ENCODE measurements around the gene THEM5. TPM values are rescaled to one million over a fixed set of nuclear protein-coding genes. Genes with fewer than 3 reads are reported as not detected.

THEM5 gene
- total RNA-seq, 1 experiment from 2014 or later = not detected

DNA sequence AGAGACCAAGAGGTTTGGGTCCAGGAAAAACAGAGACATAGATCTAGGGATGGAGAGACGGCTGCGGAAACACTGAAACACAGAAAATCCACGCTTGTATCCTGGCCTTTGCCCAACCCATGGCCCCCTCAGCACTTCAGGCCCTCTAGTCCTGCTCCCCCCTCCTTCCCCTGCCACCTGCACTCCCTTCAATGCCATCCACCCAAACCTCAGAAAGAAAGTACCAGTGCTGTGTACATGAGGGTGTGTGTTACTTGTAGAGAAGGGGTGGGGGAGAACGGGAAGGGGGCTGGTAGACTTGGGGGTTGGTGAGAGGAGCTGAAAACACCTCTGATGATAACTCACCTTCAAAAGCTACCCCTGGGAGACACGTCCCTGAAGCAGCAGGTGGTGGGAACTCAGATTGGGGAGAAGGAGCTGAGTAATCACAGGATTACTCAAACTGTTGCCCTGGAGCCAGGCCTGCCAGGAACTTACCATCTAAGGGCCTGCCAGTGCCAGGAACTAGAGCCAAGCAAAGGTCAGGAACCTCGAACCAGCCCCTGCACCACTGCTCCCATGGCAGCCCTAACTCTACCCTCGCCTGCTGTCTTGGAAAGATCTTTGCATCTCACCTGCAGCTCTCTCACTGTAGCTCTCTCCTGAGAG, 33.4 kb downstream of the THEM5 start:
- peak; percentile 41 for DNase-seq (ENCODE audit: low spot score)

DNA sequence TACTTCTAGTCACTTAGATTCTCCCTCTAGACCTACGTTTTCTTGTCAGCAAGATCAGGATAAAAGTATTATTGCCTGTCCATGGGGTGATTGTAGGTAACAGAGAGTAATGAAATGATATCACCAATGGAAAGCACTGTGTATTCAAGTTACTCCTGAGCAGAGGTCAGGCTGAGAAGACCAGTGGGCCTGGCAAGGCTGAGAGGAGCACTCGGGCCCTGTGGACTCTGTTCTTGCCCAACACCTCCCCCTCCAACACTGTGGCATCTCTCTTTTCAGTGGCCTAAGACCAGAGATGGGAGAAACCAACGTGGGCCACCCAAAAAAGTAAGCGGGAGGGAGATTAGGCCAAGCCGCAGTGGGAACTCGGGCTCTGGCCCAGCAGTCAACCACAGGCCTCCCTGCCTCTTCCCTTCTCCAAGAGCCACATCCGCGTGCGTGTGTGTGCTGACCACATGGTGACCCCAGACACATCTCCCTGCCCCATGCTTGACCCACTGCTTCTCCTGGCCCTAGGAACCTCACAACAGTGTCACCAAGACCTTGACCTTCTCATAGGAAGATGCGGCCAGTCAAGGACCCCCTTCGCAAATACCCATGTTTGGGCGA, 34.2 kb downstream of the THEM5 start:
- no peak for DNase-seq (ENCODE audit: low spot score)

DNA sequence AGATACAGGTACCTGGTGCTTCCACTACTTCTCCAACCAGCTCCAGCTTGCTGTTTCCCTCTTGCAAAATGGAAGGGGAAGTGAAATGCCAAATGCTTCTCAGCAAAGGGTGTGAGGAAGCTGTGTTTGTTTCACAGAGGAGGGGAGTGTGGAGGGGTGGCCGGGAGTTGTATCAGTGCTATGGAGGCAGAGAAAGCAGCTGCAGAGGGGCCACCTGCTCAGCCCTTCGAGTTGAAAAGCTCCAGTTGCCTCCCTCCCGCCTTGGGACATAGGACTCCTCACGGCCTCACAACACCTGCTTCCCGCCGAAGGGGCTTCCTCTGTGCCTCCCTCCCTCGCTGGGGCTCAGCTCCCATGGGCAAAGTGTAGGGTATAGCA, 36.2 kb downstream of the THEM5 start:
- no peak for DNase-seq (ENCODE audit: low spot score)

DNA sequence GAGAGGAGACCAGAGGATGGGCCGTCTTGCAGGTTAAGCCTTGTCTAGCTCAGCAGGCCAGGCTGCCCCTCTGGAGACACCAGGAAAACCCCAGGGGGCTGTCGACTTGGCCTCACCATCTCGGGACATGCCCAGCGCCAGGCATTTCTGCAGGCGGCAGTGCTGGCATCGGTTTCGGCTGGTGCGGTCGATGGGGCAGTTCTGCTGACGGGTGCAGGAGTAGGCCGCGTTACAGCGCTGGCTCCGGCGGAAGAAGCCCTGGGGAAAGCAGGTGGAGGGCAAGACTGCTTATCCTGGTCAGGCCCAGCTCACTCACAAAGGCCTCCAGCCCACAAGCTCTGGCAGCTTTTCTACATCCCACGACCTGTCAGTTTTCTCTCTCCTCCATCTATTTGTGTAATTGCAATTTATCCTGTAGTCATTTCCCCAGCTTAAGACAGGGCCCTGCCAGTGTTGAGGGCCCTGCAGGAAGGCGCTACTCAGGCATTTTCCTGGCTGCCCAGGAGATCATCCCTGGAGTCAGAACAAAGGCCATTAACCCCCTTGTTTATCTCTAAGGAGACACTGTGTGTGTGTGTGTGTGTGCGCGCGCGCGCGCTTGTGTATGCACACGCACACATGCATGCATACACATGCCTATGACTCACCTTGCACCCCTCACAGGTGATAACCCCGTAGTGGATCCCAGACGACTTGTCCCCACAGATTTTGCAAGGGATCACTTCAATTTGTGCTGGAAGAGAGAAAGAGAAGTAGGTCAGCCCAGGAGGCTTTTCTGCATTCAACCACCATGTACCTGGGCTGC, 36.8 kb downstream of the THEM5 start:
- DNase-seq (ENCODE audit: low spot score) = no peak

DNA sequence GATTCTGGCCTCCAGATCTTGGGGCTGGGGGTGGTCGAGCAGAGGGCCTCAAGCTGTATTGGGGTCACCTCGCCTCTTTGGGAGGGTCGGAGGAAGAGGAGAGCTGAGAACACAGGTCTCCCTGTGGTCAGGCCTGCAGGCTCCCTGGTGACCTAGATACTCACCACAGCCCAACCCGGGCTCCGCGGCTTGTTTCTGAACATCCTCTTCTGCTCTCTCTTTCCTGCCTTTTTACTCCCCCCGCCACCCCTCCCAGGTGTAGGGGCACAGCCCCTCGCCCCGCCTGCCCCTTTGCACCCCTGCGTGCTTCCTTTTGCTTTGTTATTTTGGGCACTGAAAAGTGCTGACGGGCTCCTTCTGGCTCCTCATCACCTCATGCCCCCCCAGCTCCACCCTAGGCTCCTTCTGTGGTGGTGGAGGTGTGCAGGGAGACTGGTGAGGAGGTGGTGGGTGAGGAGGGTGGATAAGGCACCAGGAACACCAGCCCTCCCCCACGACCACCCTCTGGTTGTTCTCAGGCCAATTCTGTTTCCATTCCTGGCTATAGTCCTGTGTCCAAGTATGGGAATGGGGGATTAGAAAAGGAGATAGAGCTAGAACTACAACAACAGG, 37.7 kb downstream of the THEM5 start:
- DNase-seq (ENCODE audit: low spot score) = no peak

DNA sequence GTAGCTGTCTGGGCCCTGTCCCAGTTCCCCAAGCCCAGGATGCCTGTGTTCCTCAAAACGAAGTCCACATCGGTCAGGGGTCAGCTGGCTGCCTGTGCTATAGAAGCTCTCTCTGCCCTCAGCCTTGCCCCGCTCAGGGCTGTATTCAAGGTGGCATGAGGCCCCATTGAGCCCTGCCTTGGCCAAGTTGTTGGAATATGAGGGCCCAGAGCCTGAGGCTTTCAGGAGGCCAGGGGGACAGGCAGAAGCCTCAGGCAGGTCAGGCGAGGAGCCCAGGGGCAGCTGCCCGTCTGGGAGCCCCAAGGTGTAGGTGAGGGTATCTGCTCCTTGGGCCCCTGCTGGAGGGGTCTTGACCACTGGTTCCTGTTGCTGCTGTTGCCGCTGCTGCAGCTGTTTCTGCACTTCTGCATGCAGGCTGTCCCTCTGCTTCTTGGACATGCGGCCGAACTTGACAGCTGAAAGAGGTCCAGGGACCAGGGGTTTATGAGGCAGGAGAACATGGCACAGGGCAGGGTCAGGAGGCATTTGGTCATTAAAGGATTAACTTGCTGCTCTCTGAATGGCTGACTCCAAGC, 38.5 kb downstream of the THEM5 start:
- DNase-seq (ENCODE audit: low spot score) = no peak

DNA sequence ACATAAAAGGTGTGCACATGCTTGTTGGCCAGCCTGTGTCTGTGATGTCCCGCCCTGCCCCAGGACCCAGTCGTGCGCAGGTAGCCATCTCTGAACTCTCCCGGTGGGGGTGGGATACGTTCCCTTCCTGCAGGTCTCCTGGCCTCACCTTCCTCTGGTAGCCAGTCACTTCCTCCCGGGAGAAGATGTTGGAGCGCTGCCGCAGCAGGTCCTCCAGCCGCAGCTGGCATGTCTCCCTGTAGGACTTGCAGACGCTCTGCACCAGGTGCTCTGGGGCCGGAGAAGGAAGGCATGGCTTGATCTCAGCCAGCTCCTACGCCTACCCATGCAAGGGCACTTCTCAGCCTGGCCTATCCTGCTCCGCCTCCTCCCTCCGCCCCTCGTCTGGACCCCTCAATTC, 39.1 kb downstream of the THEM5 start:
- DNase-seq (ENCODE audit: low spot score) = no peak

DNA sequence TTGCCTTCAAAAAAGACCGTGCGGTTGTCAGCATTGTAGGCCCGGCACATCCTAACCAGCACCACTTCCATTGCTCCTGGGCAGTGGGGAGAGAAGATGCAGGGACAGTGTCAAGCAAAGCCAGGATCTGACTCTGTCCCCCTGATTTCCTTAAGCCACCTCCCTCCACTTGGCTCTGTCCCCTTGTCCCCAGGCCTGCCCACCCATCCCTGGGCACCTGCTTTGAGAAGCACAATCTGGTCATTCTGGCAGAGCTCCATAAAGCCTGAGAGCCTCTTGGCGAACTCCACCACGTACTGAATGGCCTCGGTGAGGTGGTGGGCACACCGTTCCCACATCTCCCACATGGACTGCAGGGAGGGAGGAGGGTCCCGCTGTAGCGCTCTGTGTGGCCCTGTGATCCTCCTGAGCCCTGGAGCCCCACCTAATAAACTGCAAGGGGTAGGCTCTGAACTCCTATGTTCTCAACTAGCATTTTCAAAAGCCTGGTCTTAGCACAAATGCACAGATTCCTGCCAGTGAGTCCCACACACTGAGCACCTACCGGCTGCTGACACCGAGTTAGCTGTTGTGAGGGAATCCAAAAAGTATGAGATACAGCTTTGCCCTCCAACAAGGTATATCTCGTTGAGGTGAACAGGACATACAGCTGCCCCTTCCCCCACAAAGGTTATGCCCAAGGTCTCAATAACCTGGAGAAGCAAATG, 40.1 kb downstream of the THEM5 start:
- no peak for DNase-seq (ENCODE audit: low spot score)

DNA sequence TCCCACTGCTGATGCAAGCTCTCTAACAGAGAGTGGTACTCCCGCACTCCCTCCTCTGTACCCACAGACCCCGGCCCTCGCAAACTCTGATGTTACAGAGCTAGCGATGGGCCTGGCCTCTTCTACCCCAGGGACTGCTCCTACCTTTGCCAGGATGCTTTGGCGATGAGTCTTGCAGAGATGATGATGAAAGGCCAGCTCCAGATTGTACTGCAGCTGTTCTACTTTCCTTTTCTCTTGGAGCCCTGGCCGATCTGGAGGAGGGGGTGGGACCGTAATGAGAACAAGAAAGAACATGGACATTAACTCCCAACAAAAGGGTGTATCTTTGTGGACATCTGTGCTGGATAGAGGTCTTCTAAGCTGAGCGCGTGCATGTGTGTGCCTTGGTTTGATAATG, 42.3 kb downstream of the THEM5 start:
- no peak for DNase-seq (ENCODE audit: low spot score)

DNA sequence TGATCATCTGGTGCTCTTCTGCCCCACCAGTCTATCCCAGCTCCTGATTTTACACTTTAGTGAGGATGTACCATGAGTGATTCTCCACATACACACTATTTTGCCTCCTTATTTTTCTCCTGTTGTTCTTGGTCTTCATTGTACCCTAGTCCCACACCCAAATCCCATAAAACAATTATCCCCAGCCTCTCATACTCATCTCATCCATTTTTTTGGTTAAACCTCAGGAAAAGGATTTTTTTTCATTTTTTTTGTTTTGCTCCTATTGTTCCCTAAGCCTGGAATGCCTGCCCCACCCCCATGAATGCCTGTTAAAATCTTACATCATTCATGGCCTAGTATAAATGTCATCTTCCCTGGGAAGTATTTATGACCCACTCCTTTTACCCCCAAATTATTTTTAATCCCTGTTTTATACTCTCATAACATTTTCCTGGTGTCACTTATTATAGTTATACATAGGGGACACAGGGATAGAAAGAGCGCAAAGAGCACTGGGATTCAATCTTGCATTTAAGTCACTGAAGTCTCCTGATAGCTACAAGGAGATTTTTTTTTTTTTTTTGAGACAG, 43.4 kb downstream of the THEM5 start:
- DNase-seq (ENCODE audit: low spot score) = no peak

DNA sequence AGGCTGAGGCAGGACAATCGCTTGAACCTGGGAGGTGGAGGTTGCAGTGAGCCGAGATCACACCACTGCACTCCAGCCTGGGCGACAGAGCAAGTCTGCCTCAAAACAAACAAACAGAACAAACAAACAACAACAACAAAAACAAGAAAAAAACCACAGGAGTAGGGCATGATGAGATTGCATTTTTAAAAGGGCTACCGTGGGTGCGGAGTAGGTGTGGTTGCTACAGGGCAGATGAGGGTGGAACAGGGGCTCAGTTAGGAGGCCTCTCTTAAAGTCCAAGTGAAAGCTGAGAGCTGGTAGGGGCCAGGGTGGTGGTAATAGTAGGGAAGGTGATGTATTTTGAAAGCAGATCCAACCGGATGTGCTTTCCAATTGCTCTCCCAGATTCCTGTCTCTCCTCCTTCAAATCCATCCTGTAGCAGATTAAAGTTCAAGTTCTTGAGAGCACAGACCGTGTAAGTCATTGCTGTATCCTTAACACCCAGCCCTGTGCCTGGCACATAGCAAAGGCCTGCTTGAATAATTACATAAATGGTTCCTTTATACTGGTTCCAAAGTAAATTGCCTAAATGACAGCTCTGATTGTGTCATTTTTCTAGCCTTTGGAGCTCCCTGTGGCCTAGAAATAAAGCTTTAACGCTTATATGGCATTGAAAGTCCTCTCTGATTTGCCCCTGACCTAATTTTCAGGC, 44.1 kb downstream of the THEM5 start:
- DNase-seq (ENCODE audit: low spot score) = no peak

DNA sequence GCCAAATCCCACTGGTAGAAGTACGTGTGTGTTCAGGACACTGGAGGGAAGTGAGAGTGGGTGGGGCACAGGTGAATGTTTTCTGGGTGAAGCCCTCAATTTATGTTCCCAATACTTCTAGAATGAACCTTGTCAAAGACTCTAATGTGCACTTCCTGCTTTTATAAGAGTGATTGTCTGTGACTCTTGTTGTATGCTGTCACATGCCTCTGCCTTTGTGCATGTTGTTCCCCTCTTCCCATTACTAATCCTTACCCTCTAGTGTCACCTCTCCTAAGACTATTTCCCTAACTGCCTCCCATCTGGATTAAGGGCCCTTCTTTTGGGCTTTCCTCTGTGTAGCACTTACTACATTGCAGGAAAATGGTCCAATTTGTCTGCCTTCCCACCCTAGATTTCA, 45.7 kb downstream of the THEM5 start:
- no peak for DNase-seq (ENCODE audit: low spot score)

DNA sequence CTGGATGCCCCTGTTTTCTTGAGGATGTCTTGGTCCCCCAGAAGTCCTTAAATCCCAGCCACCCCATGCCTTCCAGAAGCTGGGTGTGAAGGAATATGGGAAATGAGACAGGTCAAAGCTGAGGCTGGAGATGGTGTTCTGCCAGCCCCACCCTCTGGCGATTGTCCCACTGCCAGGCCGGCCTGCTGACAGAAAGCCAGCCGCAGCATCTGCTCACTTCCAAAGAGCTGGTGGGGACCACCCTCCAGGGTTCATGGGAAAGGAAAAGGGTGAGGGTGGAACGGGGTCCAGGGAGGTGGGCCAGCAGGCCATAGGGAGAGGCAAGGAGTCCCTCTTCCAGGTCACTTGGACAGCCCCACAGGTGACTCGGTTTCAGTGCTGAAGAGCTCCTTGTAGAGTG, 46.4 kb downstream of the THEM5 start:
- no peak for DNase-seq (ENCODE audit: low spot score)

DNA sequence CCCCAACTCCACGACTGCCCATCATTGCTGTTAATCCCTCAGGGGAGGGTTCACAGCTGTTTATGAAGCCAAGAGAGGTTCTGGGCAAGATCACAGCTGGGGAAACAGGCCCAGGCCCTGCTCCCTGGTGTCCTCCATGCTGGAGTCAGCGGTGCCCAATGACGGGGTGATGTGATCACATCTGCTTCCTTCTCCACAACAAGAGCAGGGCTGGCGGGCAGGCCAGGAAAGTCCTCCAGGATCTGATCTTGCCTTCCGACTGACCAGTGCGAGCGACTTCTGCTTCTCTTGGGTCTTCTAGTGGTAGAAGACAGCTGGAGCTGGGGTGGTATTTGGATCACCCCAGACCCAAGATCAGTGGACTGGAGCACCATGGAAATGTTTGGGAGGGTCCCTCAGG, 47.3 kb downstream of the THEM5 start:
- DNase-seq (ENCODE audit: low spot score) = no peak

DNA sequence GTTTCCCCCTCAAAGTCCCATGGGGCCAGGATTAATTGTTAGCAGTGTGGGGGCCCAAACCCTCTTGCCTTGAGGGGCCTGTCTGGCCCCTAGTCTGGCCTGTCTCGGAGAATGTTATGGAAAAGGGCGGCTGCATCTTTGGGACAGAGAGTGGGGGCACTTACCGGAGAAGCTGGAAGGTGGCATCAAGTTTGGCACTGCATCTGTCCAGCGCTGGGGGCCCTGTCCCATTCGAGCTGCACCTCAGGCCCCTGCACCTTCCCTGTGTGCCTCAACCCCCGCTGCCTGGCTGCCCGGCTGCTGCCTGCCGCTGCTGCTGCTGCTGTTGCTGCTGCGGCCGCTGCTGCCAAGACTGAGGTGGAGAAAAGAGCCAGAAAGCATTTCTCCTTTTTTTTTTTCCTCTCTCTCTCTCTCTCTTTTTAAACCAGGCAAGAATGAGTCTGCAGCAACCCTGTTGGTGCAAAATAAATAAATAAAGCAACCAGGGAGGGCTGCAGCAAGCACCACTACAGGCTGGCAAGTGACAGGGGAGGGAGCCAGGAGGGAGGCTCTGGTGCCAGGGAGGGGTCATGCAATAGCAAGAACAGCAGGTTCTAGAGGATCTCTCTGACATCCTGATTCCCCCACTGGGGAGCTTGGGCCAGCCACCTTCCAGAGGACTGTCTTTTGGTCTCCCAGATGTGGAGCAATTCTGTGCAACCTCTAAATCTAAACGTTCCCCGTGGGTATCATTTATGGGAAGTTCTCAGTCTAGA, 48.3 kb downstream of the THEM5 start, which contains the start of gene LINGO4:
Gene LINGO4, minus strand, starts transcription at position 354 of the 755 bp plus-strand sequence. CDS start 2,715 bp downstream, outside the sequence.
- DNase-seq (ENCODE audit: low spot score) = no peak

DNA sequence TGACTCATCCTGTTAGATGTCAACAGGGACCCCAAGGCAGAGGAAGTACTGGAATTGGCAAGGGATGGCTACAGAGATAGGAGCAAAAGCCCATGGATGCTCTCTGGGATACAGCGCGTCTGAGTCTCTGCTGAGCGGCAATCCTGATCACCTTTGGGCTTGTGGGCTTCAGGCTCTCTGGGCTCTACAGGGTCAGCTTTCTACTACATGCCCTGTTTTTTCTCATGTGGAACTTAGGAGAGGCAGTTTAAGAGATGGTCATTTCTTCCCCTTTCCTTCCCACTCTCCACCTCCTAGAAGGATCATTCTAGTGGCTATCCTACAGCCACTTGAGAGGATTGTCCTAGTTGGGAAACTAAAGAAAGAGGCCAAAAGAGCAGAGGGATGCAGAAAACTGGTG, 49.6 kb downstream of the THEM5 start:
- DNase-seq (ENCODE audit: low spot score) = no peak

DNA sequence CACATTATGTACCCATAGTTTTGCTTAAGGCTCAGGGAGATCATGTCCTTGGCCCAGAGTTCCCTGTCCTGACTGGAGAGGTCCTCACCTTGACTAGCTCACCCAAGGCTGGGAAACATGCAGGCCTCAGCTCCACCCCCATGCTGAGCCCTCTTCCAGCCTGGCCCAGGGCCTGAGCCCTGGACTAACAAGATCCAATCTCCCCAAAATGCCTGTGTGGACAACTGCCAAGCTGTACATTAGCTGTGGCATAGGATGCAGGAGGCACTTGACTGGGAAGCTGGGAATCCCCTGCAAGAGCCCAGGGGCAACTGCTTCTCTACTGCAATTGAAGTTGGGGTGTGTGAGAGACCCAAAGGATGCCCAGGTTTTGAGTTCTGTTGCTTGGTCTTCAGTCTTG, 50.3 kb downstream of the THEM5 start:
- DNase-seq (ENCODE audit: low spot score) = no peak

DNA sequence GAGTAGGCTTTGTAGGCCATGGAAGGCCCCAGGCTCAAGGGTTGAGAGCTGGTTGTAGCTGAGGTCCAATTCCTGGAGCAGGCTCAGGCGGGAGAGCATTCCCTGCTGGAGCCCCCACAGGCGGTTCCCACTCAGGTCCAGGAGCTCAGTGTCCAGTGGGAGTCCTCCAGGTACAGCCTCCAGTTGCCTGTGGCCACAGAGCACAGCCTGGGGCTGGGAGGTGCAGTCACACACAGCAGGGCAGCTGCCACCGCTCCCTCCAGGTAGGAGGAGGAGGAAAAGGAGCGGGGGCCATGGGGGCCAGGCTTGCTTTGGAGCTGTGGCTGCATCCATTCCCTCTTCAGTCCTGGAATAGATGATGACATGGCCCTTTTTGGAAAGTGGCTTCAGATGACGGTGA, 51.1 kb downstream of the THEM5 start:
- DNase-seq (ENCODE audit: low spot score) = no peak

DNA sequence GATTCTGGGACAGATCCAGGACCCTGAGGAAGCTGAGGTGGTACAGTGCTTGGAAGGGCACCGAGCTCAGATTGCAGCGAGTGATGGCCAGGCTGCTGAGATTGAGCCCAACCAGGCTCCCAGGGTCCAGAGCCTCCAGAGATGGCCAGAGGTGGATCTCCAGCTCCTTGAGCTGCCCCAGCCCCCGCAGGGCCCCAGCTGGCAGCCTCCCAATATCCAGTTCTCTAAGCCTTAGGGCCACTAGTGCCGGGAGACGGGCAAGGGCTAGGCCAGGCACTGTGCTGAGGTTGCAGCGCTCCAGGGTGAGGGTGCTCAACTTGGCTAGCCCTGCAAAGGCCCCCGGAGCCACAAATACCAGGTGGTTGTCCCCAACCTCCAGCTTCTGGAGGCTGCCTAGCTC, 51.7 kb downstream of the THEM5 start:
- no peak for DNase-seq (ENCODE audit: low spot score)

DNA sequence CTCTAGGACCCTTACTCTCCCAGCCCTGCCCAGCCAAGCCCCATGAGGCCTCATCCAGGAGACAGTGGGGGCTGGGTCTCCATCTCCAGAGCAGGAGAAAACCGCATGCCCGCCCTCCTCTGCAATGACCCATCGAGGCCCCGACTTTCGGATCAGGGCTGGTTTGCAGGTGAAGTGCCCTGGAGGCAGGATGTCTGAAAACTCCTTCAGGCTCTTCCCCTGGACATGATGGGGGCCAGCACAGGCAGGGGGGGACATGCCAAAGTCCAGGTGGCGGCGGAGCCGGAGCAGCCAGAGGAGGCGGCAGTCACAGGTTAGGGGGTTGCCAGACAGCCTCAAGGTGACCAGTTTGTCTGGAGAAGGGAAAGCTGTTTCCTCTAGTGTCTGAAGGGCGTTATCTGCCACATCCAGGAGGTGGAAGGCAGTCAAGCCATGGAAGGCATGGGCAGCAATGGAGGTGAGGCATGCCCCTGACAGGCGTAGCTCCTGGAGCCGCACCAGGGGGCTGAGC, 52.1 kb downstream of the THEM5 start:
- no peak for DNase-seq (ENCODE audit: low spot score)

Data from A172 (cell line).